ENCODE results near the gene OR4K17.

DNA sequence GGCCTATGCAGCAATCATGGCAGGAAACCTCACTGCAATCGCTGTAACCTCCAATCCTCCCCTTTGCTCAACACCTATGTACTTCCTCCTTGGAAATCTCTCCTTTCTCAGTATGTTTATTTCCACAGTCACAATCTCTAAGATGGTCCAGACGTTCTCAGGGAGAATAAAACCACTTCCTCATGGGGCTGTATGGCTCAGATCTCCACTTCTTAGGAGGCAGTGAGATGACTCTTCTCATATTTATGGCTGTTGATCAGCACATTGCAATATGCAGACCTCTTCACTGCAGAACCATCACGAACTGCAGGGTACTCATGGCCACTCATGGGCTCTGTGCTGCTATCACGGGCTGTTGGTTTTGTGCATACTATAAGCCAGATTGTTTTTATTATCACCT, 17.1 kb upstream of the OR4K17 start:
- TF ChIP-seq EZH2 (IDR thresholded peaks at IDR 0.05; ENCODE audit: insufficient read depth, poor library complexity, severe bottlenecking) (no peak), EZH2phosphoT487 (IDR thresholded peaks at IDR 0.05; ENCODE audit: insufficient read depth, low read depth) (no peak)

Data from GM23248 (cell line).